Activated CD8-positive, alpha-beta memory T cell treated with anti-CD3 and anti-CD28 coated beads for 36 hours (primary cell): ENCODE results near the gene TMEM220. TPM values are rescaled to one million over a fixed set of nuclear protein-coding genes. Genes with fewer than 3 reads are reported as not detected.

Experiments used
- CTCF ChIA-PET: fragments of 350-600 bp; sonication (Branson Sonifier 250); formaldehyde crosslinking; loops from one replicate; lab custom pipeline; 2021; ENCODE audit warnings: antibody characterized with exemption; lab: Charles Lee
- POLR2A ChIA-PET: fragments of 350-600 bp; sonication (Branson Sonifier 250); formaldehyde crosslinking; loops from one replicate; lab custom pipeline; 2021; ENCODE audit warnings: antibody characterized with exemption; lab: Charles Lee
- total RNA-seq, 2 experiments: library from RNA; stranded (reverse); gene quantifications; one replicate each; pipeline ENCODE4 v1.2.3, GENCODE V29; 2021

Gene TMEM220
- total RNA-seq, result under 1 TPM; 0.44 to 0.90 TPM

DNA sequence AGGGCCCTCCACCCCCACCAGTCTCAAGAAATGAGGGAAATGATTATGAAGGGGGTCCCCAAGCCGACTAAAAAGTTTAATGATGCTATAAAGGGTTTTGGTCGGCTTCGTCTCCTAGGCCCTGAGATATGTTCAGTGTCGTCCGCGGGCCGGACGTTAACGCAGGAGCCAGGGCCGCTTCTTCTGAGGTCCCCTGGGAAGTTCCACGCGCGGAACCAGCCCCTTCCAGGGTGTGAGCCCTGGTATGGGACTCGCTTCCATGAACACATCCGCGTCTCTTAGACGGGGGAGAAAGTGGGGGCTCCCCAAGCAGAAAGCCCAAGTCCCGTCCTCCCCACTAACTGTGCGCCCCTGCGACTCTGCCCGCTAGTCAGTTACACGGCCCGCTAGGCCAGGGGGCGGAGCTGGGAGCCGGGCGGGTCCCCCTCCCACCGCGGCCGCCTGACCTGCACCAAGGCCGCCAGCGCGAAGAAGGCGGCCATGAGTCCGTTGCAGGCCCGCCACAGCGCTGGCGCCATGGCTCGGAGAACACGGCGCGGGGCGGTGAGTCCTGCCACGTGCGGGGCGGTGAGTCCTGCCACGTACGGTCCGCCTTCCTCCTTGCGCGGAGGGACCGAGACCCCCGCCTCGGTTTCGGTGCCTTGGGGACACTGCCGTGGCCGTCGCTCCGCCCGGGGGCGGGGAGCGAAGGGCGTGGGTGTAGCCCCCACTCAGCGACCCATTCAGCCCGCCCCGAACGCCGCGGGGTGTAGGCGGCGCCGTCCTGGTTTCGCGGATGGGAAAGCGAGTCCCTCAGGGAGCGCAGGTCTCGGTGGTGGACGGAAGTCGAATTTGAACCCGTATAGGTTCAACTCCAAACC, at the start of gene TMEM220:
TSS of gene TMEM220 (minus strand) at position 690 of the 860 bp plus-strand sequence. CDS start at position 518, 172 bp downstream.
- ChIA-PET POLR2A (no interaction called here), CTCF (interaction anchor here (0.7 to 1.0 kb wide), 2 partner anchors 27 to 77 kb away, joined by 3 read pairs; no protein-coding TSS in a partner anchor)

DNA sequence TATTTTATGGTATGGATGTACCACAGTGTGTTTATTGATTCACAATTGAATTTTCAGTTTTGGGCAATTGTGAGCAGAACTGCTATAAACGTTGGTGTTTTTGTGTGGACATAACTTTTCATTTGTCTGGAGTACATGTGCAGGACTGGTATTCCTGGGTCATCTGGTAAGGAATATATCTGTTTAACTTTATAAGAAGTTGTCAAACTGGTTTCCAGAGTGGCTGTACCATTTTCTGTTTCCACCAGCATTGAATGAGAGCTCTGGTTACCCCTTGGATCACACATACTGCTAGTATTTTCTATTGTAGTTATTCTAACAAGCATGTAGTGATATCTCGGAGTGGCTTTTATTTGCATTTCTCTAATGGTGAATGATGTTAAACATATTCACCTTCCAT, 49.8 kb upstream of the TMEM220 start:
- ChIA-PET CTCF (no interaction called here), POLR2A (no interaction called here)

DNA sequence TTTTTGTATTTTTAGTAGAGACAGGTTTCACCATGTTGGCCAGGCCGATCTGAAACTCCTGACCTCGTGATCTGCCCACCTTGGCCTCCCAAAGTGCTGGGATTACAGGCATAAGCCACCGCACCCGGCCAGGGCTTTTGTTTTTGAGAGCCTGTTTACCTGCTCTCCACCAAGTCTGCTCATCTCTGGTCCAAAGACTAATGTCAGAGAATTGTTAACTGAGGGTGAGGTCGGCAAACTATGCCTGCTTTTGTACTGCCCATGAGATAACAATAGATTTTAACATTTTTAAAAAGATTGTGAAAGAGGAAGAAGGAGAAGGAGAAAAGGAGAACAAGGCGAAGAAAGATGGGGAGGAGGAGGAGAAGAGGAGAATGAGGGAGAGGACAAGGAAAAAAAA, 48.1 kb upstream of the TMEM220 start:
- CTCF ChIA-PET, result no interaction called here
- POLR2A ChIA-PET, result no interaction called here

DNA sequence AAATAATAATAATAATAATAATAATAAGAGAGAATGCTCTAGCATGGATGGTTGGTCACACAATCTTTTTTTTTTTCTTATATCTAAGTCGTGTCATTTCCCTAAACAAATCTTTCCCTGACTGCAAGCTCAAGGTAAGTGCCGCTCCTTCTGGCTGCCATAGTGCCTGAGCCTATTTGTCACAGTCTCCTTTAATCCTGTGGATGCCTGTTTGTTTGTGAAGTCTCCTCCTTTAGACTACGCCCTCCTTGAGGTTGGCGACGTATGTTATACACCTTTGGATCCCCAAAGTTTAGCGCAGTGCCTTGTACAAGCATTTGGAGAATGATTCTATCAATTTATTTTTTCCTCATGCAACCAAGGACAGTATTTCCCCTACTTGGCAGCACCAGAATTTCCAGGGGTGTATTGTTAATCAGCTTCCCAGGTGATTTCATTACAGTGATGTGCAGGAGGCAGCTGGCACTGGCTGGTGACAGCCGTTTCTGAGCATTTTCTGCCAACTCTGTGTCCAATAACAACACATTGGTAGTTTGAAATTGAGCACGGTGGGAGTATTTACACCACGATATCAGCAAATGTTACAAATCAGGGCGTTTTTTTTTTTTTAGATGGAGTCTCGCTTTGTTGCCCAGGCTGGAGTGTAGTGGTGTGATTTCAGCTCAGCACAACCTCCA, 47.4 kb upstream of the TMEM220 start:
- CTCF ChIA-PET, result no interaction called here
- POLR2A ChIA-PET, result no interaction called here

GRCh38 chr17:10776381-10776780, 46.6 kb upstream of the TMEM220 start:
- CTCF ChIA-PET, result no interaction called here
- POLR2A ChIA-PET, result interaction anchor here (0.6 kb wide), 1 partner anchor 101 kb away, joined by 5 read pairs; no protein-coding TSS in a partner anchor

DNA sequence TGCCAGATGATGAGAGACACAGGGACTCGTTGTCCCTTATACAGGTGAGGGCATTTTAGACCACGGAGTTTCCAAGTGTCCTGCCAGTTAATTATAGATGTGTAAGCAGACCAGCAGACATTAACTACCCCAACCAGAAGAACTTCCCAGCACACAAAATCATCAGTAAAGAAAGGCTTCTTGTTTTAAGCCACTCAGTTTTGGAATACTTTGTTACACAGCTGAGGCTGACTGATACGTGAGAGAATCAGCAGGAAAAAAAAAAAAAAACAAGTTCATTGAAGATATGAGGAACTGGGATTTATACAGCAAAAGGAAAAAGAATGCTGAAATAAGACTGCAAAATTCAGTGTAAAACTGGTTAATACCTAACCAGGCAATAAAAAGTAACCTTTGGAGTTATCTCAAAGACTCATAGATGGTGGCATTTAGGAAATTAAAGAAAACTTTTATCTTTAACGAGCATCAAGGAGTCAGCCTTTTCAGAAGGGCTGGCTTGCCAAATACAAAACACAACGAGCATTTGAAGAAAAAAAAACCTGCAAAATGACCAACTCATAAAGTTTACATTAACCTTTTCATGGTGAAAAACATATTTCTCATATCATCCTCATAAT, 46.0 kb upstream of the TMEM220 start:
- POLR2A ChIA-PET, result interaction anchor here (0.6 kb wide), 1 partner anchor 100 kb away, joined by 5 read pairs; no protein-coding TSS in a partner anchor
- CTCF ChIA-PET, result no interaction called here

DNA sequence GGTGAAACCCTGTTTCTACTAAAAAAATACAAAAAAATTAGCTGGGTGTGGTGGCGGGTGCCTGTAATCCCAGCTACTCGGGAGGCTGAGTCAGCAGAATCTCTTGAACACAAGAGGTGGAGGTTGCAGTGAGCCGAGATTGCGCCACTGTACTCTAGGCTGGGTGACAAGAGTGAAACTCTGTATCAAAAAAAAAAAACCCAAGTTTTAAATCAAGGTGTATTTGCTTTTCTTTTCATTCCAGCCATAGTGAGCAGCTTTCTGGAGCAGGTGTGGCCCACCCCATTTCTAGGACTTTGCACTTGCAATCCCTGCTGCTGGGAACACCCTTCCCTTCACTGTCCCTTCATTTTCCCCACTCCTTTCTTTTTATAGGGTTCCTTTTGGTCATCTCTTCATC, 45.2 kb upstream of the TMEM220 start:
- CTCF ChIA-PET, result no interaction called here
- POLR2A ChIA-PET, result no interaction called here

DNA sequence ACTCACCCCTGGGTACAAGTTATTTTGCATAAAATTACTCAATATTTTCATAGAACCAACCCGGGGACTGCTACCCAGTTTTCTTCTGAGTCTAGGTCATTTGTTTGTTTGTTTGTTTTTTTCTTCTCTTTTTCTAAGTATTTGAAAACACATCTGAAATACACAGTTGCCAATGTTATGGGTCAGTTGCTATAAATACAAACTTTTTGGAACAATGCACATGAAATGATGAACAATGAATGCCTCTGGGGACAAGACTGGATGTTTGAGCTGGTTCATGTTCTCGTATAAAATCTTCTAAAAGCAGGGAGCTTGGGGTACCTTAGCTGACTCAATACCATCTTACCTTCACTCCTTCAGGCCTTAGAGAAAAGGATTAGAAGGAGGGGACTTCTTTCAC, 43.6 kb upstream of the TMEM220 start:
- CTCF ChIA-PET, result no interaction called here

DNA sequence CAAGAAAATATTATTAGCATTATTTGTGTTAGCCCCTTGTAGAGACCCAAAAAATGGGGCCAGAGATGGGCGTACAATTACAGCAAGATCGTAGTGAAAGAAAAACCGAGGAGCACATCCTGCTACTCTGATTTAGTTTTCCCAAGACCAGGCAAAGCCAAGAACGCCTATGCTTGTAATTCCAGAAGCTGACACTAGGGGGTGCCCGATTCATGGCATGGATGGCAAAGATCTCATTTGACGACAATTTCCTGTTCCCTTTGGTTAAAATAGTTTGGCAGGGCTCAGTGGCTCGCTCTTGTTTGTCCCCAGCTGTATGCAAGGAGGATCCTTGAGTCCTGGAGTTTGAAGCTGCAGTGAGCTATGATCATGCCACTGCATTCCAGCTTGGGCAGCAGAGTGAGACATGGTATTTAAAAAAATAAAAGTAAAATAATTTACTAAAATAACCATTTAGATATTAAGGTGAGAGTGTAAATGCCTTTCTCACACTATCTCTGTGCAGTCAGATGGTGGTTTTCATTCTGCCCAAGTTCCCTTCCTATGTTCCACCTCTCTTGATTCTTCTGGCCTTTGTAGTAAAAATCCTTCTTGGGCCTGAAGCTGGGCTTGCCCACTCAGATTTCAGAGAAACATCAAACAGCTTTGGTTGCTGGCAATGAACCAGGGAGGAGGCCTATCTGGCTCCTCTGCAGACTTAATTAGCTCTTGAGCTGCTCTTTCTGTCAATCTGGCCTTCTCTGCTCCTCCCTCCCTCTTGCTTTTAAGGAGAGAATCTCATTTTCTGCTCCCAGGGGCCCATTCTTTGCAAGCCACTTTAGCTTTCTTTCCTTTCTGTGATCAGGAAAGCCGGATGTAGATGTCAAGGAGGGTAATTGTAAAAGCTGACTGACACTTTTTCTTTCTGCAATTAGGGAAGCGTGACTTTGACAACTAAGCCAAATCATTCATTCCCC, 42.9 kb upstream of the TMEM220 start:
- POLR2A ChIA-PET, result no interaction called here
- CTCF ChIA-PET, result no interaction called here

More for the DNA sequence above, 43.6 kb upstream of the TMEM220 start:
- POLR2A ChIA-PET, result no interaction called here

- ChIA-PET CTCF (no interaction called here), POLR2A (no interaction called here)
These were observed 41.3 kb upstream of the TMEM220 start for GRCh38 chr17:10771148-10771547.

DNA sequence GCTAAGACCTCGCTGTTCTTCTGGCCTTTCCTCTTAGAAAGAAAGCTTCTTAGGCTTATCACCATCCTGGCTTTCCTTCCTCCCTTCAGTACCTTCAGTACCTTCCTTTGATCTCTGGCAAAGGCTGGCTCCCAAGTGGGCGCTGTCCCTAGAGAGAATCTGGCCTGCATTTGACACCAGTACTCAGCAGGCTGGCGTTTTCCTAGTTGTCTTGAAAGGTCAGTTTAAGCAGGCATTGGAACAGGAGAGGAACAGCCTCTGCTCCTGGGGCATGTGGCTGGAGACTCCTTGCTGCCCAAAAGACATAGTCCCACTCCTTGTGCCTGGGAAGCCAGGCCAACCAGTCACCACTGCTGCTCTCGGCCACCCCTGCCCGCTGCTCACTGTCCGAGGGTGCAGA, 40.0 kb upstream of the TMEM220 start:
- CTCF ChIA-PET, result interaction anchor here (0.5 kb wide), 1 partner anchor 362 kb away, joined by 4 read pairs; no protein-coding TSS in a partner anchor

DNA sequence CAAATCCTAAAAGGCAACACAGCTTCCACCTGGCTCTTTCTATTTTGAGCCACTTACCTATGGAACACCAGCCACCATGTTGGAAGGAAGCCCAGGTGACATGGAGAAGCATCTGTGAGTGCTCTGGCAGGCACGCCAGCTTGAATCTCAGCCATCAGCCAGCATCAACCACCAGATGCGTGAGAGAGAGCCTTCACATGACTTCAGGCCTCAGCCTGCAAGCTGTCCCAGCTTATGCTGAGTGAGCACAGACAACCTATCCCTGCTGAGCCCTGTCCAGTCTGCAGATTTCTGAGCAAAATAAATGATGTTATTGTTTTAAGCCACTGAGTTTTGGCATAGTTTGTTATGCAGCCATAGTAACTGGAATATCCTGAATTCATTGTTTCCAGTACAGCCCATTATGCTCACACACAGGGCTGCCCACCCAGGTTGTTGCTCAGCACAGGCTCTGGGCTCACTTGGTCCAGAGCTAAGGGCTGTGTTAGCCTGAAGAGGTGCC, 39.0 kb upstream of the TMEM220 start:
- POLR2A ChIA-PET, result no interaction called here
- CTCF ChIA-PET, result no interaction called here

More for the DNA sequence above, 40.0 kb upstream of the TMEM220 start:
- POLR2A ChIA-PET, result no interaction called here

GRCh38 chr17:10767232-10767631, 37.4 kb upstream of the TMEM220 start:
- CTCF ChIA-PET, result interaction anchor here (1.1 kb wide), 1 partner anchor 77 kb away, joined by 3 read pairs; no protein-coding TSS in a partner anchor
- POLR2A ChIA-PET, result no interaction called here

GRCh38 chr17:10762037-10762436, 32.2 kb upstream of the TMEM220 start:
- ChIA-PET CTCF (interaction anchor here (1.3 kb wide), 1 partner anchor 83 kb away, joined by 3 read pairs; no protein-coding TSS in a partner anchor), POLR2A (no interaction called here)

DNA sequence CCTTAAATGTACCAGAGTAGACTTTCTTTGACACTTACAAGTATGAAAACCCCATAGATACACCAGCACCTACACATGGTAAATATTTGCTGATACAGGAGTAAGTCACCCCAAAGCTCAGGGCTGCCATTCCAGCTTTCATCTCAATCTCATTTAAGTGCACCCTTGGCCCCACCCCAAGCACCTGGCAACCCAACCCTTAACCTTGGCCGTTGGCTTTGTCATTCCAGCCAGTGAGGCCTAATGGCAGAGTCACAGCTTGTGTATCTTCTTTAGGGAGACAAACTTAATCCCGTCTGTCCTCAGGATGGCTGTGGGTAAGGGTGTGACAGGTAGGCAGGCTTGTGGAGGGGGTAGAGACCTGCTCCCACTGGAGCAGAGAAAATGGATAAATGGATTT, 31.5 kb upstream of the TMEM220 start:
- POLR2A ChIA-PET, result no interaction called here
- CTCF ChIA-PET, result interaction anchor here (1.3 kb wide), 1 partner anchor 84 kb away, joined by 3 read pairs; no protein-coding TSS in a partner anchor

DNA sequence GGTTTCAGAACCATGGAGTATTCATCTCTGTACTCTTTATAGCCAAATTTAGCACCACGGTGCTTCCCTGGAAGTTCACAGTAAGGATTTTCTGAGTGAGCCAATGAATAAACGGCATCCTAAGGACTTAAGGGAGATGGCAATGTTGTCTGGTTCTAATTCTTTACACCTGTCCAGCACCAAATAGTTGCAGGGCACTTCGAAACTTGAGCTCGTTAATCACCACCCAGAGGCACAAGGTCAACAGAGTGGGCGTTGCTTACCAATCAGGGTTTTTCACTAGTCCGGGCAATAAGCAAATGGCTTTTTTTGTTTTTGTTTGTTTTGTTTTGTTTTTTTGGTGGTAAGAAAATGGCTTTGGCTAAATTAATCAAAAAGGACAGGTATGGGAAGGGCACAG, 28.2 kb upstream of the TMEM220 start:
- POLR2A ChIA-PET, result no interaction called here
- CTCF ChIA-PET, result no interaction called here

GRCh38 chr17:10757647-10758046, 27.8 kb upstream of the TMEM220 start:
- POLR2A ChIA-PET, result no interaction called here
- CTCF ChIA-PET, result no interaction called here

DNA sequence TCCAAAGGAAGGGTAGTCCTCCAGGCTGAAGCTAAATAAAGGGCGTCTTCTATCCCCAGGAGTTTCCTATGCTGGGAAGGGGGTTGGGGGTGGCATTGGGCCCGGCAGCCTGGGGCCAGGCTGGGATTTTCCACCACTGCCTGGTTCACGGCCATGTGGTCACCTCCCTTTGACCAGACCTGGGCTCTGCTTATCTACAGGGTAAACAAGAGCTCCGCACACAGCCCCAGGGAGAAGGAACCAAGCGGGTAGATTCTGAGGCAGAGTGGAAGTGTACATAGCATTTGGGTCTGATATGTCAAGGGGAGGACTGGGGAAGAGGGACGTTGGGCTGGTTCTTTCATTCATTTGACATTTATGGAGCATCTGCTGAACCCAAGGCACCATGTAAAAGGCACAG, 27.2 kb upstream of the TMEM220 start:
- POLR2A ChIA-PET, result no interaction called here
- CTCF ChIA-PET, result no interaction called here

DNA sequence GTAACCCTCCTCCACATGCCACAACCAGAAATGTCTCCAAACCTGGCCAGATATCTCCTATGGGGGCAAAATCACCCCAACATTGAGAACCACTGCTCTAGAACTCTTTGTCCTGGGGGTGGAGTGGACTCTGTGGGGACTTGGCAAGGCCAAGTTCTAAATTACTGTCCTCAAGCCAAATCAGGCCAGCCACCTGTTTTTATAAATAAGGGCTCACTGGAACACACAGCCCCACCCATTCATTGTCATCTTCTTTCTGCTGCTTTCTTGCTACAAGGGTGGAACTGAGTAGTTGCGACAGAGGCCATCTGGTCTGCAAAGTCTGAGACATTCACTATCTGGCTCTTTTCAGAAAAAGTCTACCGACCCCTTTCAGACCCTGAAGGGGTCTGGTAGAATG, 26.8 kb upstream of the TMEM220 start:
- POLR2A ChIA-PET, result no interaction called here
- CTCF ChIA-PET, result no interaction called here
